ENCODE data around the gene BPIFB3. TPM values are rescaled to one million over a fixed set of nuclear protein-coding genes. Genes with fewer than 3 reads are reported as not detected.
"Not testable (repeated sequence)": the region's sequence is repeated elsewhere in the genome, so short reads cannot be mapped to it uniquely, and the experiment has no call there.

Gene BPIFB3
- total RNA-seq, 3 donors from 2014 or later (not counting 1 experiment from before 2014, with no cell fraction given): not detected

DNA sequence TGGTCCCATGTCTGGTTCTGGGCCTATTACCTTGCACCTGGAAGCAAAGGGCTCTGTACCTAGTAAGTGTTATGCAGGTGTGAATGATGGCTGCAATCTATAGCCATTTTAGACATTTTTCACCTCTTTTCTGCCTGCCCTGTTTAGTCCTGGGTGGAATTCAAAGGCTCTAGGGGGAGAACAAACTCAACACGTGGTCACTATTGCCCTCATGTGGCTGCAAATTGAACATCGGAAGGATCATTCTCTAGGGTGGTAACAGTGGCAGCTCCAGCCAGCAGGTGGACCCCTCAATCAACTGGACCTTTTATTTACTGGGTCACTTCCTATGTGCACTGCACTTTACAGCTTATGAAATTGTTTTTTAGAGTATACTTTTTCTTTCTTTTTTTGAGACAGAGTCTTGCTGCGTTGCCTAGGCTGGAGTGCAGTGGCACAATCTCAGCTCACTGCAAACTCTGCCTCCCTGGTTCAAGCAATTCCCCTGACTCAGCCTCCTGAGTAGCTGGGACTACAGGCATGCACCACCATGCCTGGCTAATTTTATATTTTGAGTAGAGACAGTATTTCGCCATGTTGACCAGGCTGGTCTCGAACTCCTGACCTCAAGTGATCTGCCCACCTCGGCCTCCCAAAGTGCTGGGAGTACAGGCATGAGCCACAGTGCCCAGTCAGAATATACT lies 42.3 kb downstream of the BPIFB3 start:
- not testable (repeated sequence) for H3K27ac Mint-ChIP-seq; H3K27ac ChIP-seq (ENCODE audit: low read length); H3K4me3 ChIP-seq (ENCODE audit: low read length); H3K27me3 ChIP-seq (ENCODE audit: control insufficient read depth, insufficient read depth, low read length); H3K4me1 ChIP-seq (ENCODE audit: control insufficient read depth, insufficient read depth, low read length); H3K9me3 Mint-ChIP-seq; H3K36me3 Mint-ChIP-seq; H3K4me3 Mint-ChIP-seq; H3K27me3 Mint-ChIP-seq (ENCODE audit: low read depth in 2 of 2); H3K9me3 ChIP-seq (ENCODE audit: control insufficient read depth, insufficient read depth, low read length); H3K4me1 Mint-ChIP-seq; H3K36me3 ChIP-seq (ENCODE audit: control insufficient read depth, insufficient read depth, low read length)
- peak in 1 of 2 donors; percentile 74 for DNase-seq
- TF ChIP-seq, protein P1, sequence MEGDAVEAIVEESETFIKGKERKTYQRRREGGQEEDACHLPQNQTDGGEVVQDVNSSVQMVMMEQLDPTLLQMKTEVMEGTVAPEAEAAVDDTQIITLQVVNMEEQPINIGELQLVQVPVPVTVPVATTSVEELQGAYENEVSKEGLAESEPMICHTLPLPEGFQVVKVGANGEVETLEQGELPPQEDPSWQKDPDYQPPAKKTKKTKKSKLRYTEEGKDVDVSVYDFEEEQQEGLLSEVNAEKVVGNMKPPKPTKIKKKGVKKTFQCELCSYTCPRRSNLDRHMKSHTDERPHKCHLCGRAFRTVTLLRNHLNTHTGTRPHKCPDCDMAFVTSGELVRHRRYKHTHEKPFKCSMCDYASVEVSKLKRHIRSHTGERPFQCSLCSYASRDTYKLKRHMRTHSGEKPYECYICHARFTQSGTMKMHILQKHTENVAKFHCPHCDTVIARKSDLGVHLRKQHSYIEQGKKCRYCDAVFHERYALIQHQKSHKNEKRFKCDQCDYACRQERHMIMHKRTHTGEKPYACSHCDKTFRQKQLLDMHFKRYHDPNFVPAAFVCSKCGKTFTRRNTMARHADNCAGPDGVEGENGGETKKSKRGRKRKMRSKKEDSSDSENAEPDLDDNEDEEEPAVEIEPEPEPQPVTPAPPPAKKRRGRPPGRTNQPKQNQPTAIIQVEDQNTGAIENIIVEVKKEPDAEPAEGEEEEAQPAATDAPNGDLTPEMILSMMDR (IDR thresholded peaks at IDR 0.05): peak; percentile 32
- 57% methylated on average over 6 of the region's 6 CpGs for WGBS (ENCODE audit: insufficient coverage)
- intact Hi-C loops (cut with micrococcal nuclease): loop anchor here (2.0 kb wide), 2 partner anchors 193 to 305 kb away; no protein-coding TSS in a partner anchor
- peak in 2 of 3 donors; percentile 38 to 72 for ATAC-seq

DNA sequence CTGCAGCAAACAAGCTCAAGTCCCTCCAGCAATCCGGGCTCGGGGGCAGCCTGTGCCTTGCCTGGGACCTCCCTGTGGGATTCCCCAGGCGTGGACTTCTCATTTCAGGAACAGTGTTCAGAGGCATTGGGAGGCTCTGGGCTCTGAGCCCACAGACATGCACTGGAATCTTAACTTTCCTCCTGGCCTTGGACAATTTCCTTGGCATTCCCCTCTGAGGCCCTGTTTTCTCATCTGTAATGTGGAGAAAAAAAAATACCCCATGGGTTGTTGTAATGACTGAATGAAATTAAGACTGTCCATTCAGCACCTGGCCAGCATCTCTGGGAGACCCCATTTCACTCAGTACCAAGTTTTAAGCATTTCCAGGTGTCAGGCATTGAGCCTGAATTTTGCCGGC lies 43.3 kb downstream of the BPIFB3 start:
- no peaks in the 10 kb centered on the region for H3K27me3 ChIP-seq (ENCODE audit: control insufficient read depth, insufficient read depth, low read length)
- Mint-ChIP-seq H3K9me3 (no peaks in the 10 kb centered on the region), H3K27me3 (ENCODE audit: low read depth in 2 of 2) (peaks cover 0 to 7% of the 10 kb centered on the region in 2 donors), H3K4me1 (no peaks in the 10 kb centered on the region), H3K4me3 (no peak overlapping the region), H3K27ac (no peak overlapping the region), H3K36me3 (no peaks in the 10 kb centered on the region)
- no peak overlapping the region for H3K4me3 ChIP-seq (ENCODE audit: low read length)
- WGBS (ENCODE audit: insufficient coverage): 85% methylated on average over 4 of the region's 4 CpGs
- ATAC-seq (no peak), DNase-seq (no peak)
- no peaks in the 10 kb centered on the region for H3K36me3 ChIP-seq (ENCODE audit: control insufficient read depth, insufficient read depth, low read length)
- intact Hi-C loops (cut with micrococcal nuclease): loop anchor here (2.0 kb wide), 2 partner anchors 194 to 306 kb away; no protein-coding TSS in a partner anchor
- H3K27ac ChIP-seq (ENCODE audit: low read length): no peak overlapping the region
- no peaks in the 10 kb centered on the region for H3K4me1 ChIP-seq (ENCODE audit: control insufficient read depth, insufficient read depth, low read length)
- no peaks in the 10 kb centered on the region for H3K9me3 ChIP-seq (ENCODE audit: control insufficient read depth, insufficient read depth, low read length)
- TF ChIP-seq, protein P1 (IDR thresholded peaks at IDR 0.05): no peak

DNA sequence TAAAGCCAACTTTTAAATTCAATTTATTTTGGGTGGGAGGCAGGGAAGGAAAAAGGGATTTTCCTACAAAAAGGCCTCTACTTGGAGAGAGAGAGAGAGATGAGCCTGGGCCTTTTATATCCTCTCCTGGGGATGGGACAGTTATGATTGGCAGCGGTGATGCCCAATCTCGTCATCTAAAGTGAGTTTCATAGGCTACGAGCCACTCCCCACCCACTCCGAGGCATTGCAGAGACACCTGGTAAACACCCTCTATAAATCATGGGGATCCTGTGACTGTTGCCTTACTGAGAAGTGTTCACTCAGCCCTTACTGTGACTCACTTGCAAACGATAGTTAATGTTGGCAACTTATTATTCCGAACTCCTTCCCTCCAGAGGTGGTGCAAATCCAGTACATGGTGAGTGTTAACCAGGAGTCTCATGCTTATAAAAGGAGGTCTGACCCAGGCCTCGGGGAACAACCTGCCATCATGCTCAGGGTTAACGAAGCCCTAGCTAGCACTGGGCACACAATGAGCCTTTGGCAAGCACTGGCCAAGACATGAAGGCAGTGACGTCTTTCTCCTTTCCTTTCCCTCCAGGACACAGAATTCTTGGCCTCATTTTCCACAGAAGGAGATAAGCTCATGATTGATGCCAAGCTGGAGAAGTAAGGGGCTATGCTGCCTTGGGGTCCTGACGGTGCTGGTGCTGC lies 46.3 kb downstream of the BPIFB3 start:
- WGBS (ENCODE audit: insufficient coverage): 82% methylated on average over 10 of the region's 10 CpGs
- DNase-seq (no peak), ATAC-seq (no peak)
- Histone ChIP-seq H3K27ac (ENCODE audit: low read length) (no peak overlapping the region), H3K4me1 (ENCODE audit: control insufficient read depth, insufficient read depth, low read length) (no peaks in the 10 kb centered on the region), H3K36me3 (ENCODE audit: control insufficient read depth, insufficient read depth, low read length) (no peaks in the 10 kb centered on the region), H3K27me3 (ENCODE audit: control insufficient read depth, insufficient read depth, low read length) (no peaks in the 10 kb centered on the region), H3K4me3 (ENCODE audit: low read length) (no peak overlapping the region), H3K9me3 (ENCODE audit: control insufficient read depth, insufficient read depth, low read length) (no peaks in the 10 kb centered on the region)
- Mint-ChIP-seq H3K36me3 (no peaks in the 10 kb centered on the region), H3K27me3 (ENCODE audit: low read depth in 2 of 2) (peaks cover 0 to 5% of the 10 kb centered on the region in 2 donors), H3K4me3 (no peak overlapping the region), H3K27ac (no peak overlapping the region), H3K4me1 (no peaks in the 10 kb centered on the region), H3K9me3 (no peaks in the 10 kb centered on the region)
- TF ChIP-seq, protein P1 (IDR thresholded peaks at IDR 0.05): no peak
- intact Hi-C loops (cut with micrococcal nuclease): no loop called here

Data from natural killer cell (primary cell).